Right atrium auricular region (tissue), 2 donors: ENCODE data around the gene GADL1. TPM values are rescaled to one million over a fixed set of nuclear protein-coding genes. Genes with fewer than 3 reads are reported as not detected.

ENCODE experiments used
- DNase-seq: peaks from one replicate; pipeline ENCODE4 v3.0.0-alpha.2; 2019; ENCODE audit warnings: low spot score
- H3K27ac ChIP-seq, 2 donors: fragments of 200-600 bp; sonication (generic); 1 replicate in 1 of 2; 2 replicates in 1 of 2; pipeline ENCODE4 v1.5.1; 2016 to 2019
- H3K27me3 ChIP-seq, 2 donors: fragments of 200-600 bp; sonication (generic); one replicate each; pipeline versions ENCODE4 v1.5.1 to v1.6.0; 2017 to 2019
- H3K36me3 ChIP-seq: fragments of 200-600 bp; sonication (generic); one replicate; pipeline ENCODE4 v1.5.1; 2016
- H3K4me1 ChIP-seq, 2 donors: fragments of 200-600 bp; sonication (generic); one replicate each; pipeline versions ENCODE4 v1.5.1 to v1.6.0; 2017 to 2019
- H3K4me3 ChIP-seq, 2 donors: fragments of 200-600 bp; sonication (generic); 1 replicate in 1 of 2; 2 replicates in 1 of 2; pipeline ENCODE4 v1.5.1; 2017 to 2019; ENCODE audit warnings: mild to moderate bottlenecking in 1 of 2, moderate library complexity in 1 of 2
- H3K9me3 ChIP-seq, 2 donors: fragments of 200-600 bp; sonication (generic); one replicate each; pipeline ENCODE4 v1.5.1; 2019
- CTCF ChIP-seq, 2 donors: fragments of 200-600 bp; sonication (generic); IDR thresholded peaks; one replicate each; pipeline ENCODE4 v1.5.1; 2019; ENCODE audit warnings: antibody characterized with exemption in 2 of 2
- total RNA-seq, 2 donors: library from RNA; depleted of rRNA; stranded (reverse); fragments of >200 nt; gene quantifications; one replicate each; pipeline ENCODE4 v1.1.0, GENCODE V29; 2016

The GADL1 gene
- total RNA-seq, 2 donors from 2014 or later: not detected

- H3K4me3 ChIP-seq: no peak overlapping the region
- TF ChIP-seq CTCF (IDR thresholded peaks at IDR 0.05): no peak
- H3K27ac ChIP-seq: no peak overlapping the region
- no peaks in the 10 kb centered on the region for H3K9me3 ChIP-seq
- peaks cover 0 to 5% of the 10 kb centered on the region in 2 donors for H3K4me1 ChIP-seq
- no peaks in the 10 kb centered on the region for H3K36me3 ChIP-seq
- DNase-seq: no peak
- H3K27me3 ChIP-seq: no peaks in the 10 kb centered on the region
These were observed 145.2 kb downstream of the GADL1 start for GRCh38 chr3:30749230-30749629.

- DNase-seq: no peak
- H3K36me3 ChIP-seq: no peaks in the 10 kb centered on the region
- H3K4me3 ChIP-seq: no peak overlapping the region
- H3K27me3 ChIP-seq: no peaks in the 10 kb centered on the region
- no peaks in the 10 kb centered on the region for H3K9me3 ChIP-seq
- peaks cover 0 to 5% of the 10 kb centered on the region in 2 donors for H3K4me1 ChIP-seq
- peak; percentile 34 to 65 for TF ChIP-seq CTCF (IDR thresholded peaks at IDR 0.05)
- no peak overlapping the region for H3K27ac ChIP-seq
These were observed 146.6 kb downstream of the GADL1 start for GRCh38 chr3:30747771-30748281.

- TF ChIP-seq CTCF (IDR thresholded peaks at IDR 0.05): no peak
- Histone ChIP-seq H3K4me1 (peaks cover 0 to 5% of the 10 kb centered on the region in 2 donors), H3K27me3 (no peaks in the 10 kb centered on the region), H3K36me3 (no peaks in the 10 kb centered on the region), H3K4me3 (no peak overlapping the region), H3K9me3 (no peaks in the 10 kb centered on the region), H3K27ac (no peak overlapping the region)
- DNase-seq: no peak
These were observed 150.7 kb downstream of the GADL1 start for GRCh38 chr3:30743641-30744317.

- no peaks in the 10 kb centered on the region for H3K27me3 ChIP-seq
- H3K9me3 ChIP-seq: no peaks in the 10 kb centered on the region
- H3K36me3 ChIP-seq: no peaks in the 10 kb centered on the region
- peaks cover 0 to 5% of the 10 kb centered on the region in 2 donors for H3K4me1 ChIP-seq
- no peak for TF ChIP-seq CTCF (IDR thresholded peaks at IDR 0.05)
- no peak overlapping the region for H3K27ac ChIP-seq
- no peak overlapping the region for H3K4me3 ChIP-seq
- no peak for DNase-seq
These were observed 151.5 kb downstream of the GADL1 start for GRCh38 chr3:30742796-30743619.

GRCh38 chr3:30741889-30742288 lies 152.6 kb downstream of the GADL1 start:
- H3K4me3 ChIP-seq: no peak overlapping the region
- TF ChIP-seq CTCF (IDR thresholded peaks at IDR 0.05): no peak
- H3K36me3 ChIP-seq: no peaks in the 10 kb centered on the region
- no peaks in the 10 kb centered on the region for H3K9me3 ChIP-seq
- DNase-seq: no peak
- no peaks in the 10 kb centered on the region for H3K4me1 ChIP-seq
- H3K27ac ChIP-seq: no peak overlapping the region
- H3K27me3 ChIP-seq: no peaks in the 10 kb centered on the region
